SK-N-MC (cell line): ENCODE data around the gene B3GNT9.

ENCODE experiments used
- EZH2 ChIP-seq: fragments of 200-600 bp; sonication (generic); IDR thresholded peaks from one replicate; pipeline ENCODE4 v1.6.1; 2017; ENCODE audit warnings: antibody characterized with exemption
- POLR2AphosphoS5 ChIP-seq: IDR thresholded peaks from 2 replicates; pipeline ENCODE4 v1.6.1; 2012; ENCODE audit warnings: mild to moderate bottlenecking, low read depth, low read length, borderline replicate concordance

DNA sequence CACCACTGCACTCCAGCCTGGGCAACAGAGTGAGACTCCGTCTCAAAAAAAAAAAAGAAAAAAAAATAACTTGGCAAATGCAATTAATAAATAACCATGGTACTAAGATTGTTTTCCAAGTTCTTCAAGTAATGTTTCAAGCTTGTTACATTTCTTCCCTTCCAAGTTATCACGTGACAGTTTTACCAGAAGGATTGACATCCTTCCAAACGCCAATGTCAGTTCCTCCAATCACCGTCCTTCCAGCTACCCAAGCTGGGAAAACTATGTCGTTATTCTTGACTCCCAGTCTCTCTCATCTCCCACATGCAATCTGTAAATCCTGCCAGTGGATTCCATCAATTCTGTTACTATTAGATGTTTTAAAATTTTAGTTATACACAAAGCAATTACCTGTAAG is 44.9 kb downstream of the B3GNT9 start:
- TF ChIP-seq POLR2AphosphoS5 (no peak), EZH2 (no peak)
